Thyroid gland (tissue), 4 donors: Measurements from ENCODE around the gene RNF224.

Experiments used
- POLR2A ChIP-seq, 2 donors: fragments of 450-650 bp; IDR thresholded peaks; one replicate each; pipeline ENCODE4 v1.6.1; 2017; ENCODE audit warnings: antibody characterized with exemption in 2 of 2, mild to moderate bottlenecking in 2 of 2, moderate library complexity in 1 of 2
- TF ChIP-seq, protein P1 (sequence below), 6 experiments: fragments of 200-600 bp in 3 of 6; fragments of 450-650 bp in 3 of 6; sonication (generic) in 3 of 6; IDR thresholded peaks; one replicate each; pipeline ENCODE4 v1.5.1; 2016 to 2019; ENCODE audit warnings: antibody characterized with exemption in 6 of 6, mild to moderate bottlenecking in 2 of 6, inconsistent platforms in 1 of 6, moderate library complexity in 1 of 6

DNA sequence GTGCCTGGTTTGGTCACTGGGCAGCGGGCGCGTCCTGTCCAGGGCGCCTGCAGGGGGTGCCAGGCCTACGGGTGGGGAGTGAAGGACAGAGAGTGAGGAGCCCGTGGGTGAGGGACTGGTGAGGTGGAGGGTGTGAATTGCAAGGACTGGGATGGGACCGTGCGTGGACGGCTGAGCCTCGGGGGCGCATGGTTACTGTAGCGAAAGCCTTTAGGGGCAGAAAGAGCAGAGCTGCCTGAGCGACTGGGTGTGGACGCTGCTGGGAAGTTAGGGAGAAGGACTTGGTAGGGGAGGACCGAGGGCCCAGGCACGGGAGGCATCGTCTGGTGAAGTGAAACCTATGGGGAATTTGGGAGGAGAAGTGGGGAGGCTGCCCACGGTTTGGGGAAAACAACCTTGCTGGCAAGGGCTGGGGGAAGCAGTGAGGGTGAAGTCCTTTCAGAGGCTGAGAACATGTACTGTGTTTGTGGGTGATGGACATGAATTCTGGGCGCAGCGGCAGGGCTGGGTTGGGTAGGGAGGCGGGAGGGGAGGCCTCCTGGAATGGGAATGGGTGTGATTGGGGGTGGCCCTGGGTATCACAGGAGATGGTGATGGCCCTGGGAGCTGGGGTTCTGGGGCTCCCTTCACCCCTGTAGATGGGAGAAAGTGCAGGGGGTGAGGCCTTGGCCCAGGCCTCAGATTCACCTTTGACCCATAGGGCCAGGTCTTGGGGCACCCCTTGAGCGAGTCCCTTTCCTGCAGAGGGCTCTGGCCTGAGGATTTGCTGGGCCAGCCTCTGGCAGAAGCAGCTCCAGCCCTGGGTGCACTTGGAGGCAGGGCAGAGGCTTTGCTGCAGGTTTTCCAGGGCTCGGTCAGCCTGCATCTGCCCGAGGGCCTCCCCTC, 48.5 kb downstream of the RNF224 start:
- TF ChIP-seq, protein P1, sequence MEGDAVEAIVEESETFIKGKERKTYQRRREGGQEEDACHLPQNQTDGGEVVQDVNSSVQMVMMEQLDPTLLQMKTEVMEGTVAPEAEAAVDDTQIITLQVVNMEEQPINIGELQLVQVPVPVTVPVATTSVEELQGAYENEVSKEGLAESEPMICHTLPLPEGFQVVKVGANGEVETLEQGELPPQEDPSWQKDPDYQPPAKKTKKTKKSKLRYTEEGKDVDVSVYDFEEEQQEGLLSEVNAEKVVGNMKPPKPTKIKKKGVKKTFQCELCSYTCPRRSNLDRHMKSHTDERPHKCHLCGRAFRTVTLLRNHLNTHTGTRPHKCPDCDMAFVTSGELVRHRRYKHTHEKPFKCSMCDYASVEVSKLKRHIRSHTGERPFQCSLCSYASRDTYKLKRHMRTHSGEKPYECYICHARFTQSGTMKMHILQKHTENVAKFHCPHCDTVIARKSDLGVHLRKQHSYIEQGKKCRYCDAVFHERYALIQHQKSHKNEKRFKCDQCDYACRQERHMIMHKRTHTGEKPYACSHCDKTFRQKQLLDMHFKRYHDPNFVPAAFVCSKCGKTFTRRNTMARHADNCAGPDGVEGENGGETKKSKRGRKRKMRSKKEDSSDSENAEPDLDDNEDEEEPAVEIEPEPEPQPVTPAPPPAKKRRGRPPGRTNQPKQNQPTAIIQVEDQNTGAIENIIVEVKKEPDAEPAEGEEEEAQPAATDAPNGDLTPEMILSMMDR (IDR thresholded peaks at IDR 0.05), result no peak
- TF ChIP-seq POLR2A (IDR thresholded peaks at IDR 0.05), result no peak
